ENCODE results near the gene DBH.

The DBH gene

GRCh38 chr9:133614056-133614455, 22.1 kb upstream of the DBH start:
- no peak for DNase-seq (ENCODE audit: low read depth)
- H3K4me3 ChIP-seq (replicated peaks; ENCODE audit: low read depth, low read length), result no peak overlapping the region
- no peak for TF ChIP-seq CTCF (IDR thresholded peaks at IDR 0.05; ENCODE audit: low read length, missing control alignments)

GRCh38 chr9:133614678-133615077, 21.5 kb upstream of the DBH start:
- H3K4me3 ChIP-seq (replicated peaks; ENCODE audit: low read depth, low read length), result no peak overlapping the region
- TF ChIP-seq CTCF (IDR thresholded peaks at IDR 0.05; ENCODE audit: low read length, missing control alignments), result no peak

GRCh38 chr9:133615186-133615585, 21.0 kb upstream of the DBH start:
- H3K4me3 ChIP-seq (replicated peaks; ENCODE audit: low read depth, low read length), result no peak overlapping the region
- DNase-seq (ENCODE audit: low read depth), result no peak
- TF ChIP-seq CTCF (IDR thresholded peaks at IDR 0.05; ENCODE audit: low read length, missing control alignments), result no peak

More at GRCh38 chr9:133614678-133615077, 21.5 kb upstream of the DBH start:
- DNase-seq (ENCODE audit: low read depth), result no peak

GRCh38 chr9:133615606-133616188, 20.5 kb upstream of the DBH start:
- TF ChIP-seq CTCF (IDR thresholded peaks at IDR 0.05; ENCODE audit: low read length, missing control alignments), result no peak
- no peak overlapping the region for H3K4me3 ChIP-seq (replicated peaks; ENCODE audit: low read depth, low read length)
- DNase-seq (ENCODE audit: low read depth), result no peak

- H3K4me3 ChIP-seq (replicated peaks; ENCODE audit: low read depth, low read length), result no peak overlapping the region
- no peak for DNase-seq (ENCODE audit: low read depth)
- no peak for TF ChIP-seq CTCF (IDR thresholded peaks at IDR 0.05; ENCODE audit: low read length, missing control alignments)
Observed at GRCh38 chr9:133616643-133617405, 19.3 kb upstream of the DBH start.

GRCh38 chr9:133618726-133619125, 17.4 kb upstream of the DBH start:
- no peak for DNase-seq (ENCODE audit: low read depth)
- H3K4me3 ChIP-seq (replicated peaks; ENCODE audit: low read depth, low read length), result no peak overlapping the region
- TF ChIP-seq CTCF (IDR thresholded peaks at IDR 0.05; ENCODE audit: low read length, missing control alignments), result no peak

GRCh38 chr9:133619791-133620190, 16.4 kb upstream of the DBH start:
- H3K4me3 ChIP-seq (replicated peaks; ENCODE audit: low read depth, low read length), result no peak overlapping the region
- TF ChIP-seq CTCF (IDR thresholded peaks at IDR 0.05; ENCODE audit: low read length, missing control alignments), result no peak
- DNase-seq (ENCODE audit: low read depth), result no peak

Measured in fibroblast of pulmonary artery (primary cell).